Stimulated activated CD8-positive, alpha-beta memory T cell treated with anti-CD3 and anti-CD28 coated beads, Interleukin-15, amount 100 ng/mL, for 24 hours (primary cell): ENCODE data around the gene TAMALIN.

Source experiments
- DNase-seq: peaks from one replicate; pipeline ENCODE4 v3.0.0-alpha.2; 2020; ENCODE audit warnings: low read depth

The TAMALIN gene

GRCh38 chr12:51984657-51985056 lies 22.1 kb upstream of the TAMALIN start:
- DNase-seq = no peak

- DNase-seq = no peak
These were observed 21.5 kb upstream of the TAMALIN start for GRCh38 chr12:51985154-51985835.

DNA sequence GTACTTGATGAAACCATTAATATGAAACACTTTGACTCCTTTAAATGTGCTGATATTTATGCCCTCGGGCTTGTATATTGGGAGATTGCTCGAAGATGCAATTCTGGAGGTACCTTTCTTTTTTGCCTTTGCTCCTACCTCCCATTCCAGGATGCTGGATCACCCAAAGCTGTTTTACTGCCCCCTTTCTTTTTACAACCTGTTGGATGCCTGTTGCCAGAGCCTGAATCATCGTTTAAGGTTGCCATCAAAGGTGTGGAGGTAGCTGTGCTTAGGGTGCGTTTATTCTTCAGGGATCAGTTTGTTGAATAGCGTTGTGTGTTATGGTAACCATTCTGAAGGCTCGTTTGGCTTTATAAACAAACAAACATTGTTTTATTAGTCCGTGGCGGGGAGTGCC lies 19.9 kb upstream of the TAMALIN start:
- DNase-seq = no peak

DNA sequence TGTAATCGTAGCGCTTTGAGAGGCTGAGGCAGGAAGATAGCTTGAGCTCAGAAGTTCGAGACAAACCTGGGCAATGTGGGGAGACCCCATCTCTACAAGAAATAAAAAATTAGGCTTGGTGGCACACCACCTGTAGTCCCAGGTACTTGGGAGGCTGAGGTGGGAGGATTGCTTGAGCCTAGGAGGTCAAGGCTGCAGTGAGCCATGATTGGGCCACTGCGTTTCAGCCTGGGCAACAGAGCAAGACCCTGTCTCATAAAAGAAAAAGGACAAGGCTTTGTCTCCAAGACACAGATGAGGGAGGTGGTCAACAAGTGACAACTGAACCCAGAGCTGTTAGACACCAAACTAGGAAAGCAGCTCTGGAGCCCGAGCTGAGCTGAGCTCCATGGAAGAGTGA lies 14.5 kb upstream of the TAMALIN start:
- no peak for DNase-seq

- DNase-seq = no peak
These were observed 12.3 kb upstream of the TAMALIN start for GRCh38 chr12:51994539-51994820.

GRCh38 chr12:51994959-51995358 lies 11.8 kb upstream of the TAMALIN start:
- DNase-seq = no peak

- no peak for DNase-seq
These were observed 9.6 kb upstream of the TAMALIN start for GRCh38 chr12:51997136-51997535.

GRCh38 chr12:52003016-52003550 lies 3.7 kb upstream of the TAMALIN start:
- no peak for DNase-seq

- no peak for DNase-seq
These were observed 3.2 kb upstream of the TAMALIN start for GRCh38 chr12:52003591-52003990.

DNA sequence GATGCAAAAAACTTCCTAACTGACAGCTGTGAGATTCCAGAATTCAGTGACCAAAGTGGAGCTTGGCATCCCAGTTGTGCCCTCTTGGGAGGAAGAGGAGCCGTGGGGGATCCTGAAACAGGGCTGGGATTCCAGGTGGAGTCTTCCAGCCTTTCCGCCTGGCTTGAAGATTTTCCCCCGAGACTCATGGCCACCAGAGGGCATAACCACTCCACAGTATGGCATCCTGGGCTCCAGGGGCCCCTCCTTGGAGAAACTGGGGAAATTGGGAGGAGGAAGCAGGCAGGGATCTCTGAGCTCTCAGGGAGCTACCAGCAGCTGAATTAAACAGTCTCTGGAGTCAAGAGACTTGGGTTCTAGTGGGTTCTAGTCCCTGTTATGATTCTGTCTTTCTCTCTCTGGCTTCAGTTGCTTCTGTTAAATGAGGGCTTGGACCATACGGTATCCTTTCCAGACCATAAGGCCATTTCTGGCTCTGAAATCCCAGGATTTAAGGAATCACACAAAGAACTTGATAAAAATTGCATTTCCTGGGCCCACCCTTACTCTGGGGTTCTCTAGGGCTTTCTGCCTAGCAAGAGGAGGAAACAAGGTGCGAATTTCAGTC lies 2.6 kb upstream of the TAMALIN start:
- no peak for DNase-seq

- DNase-seq = no peak
These were observed 1.4 kb upstream of the TAMALIN start for GRCh38 chr12:52005218-52005902.

- DNase-seq = no peak
These were observed 643 bp upstream of the TAMALIN start for GRCh38 chr12:52005903-52006703.

DNA sequence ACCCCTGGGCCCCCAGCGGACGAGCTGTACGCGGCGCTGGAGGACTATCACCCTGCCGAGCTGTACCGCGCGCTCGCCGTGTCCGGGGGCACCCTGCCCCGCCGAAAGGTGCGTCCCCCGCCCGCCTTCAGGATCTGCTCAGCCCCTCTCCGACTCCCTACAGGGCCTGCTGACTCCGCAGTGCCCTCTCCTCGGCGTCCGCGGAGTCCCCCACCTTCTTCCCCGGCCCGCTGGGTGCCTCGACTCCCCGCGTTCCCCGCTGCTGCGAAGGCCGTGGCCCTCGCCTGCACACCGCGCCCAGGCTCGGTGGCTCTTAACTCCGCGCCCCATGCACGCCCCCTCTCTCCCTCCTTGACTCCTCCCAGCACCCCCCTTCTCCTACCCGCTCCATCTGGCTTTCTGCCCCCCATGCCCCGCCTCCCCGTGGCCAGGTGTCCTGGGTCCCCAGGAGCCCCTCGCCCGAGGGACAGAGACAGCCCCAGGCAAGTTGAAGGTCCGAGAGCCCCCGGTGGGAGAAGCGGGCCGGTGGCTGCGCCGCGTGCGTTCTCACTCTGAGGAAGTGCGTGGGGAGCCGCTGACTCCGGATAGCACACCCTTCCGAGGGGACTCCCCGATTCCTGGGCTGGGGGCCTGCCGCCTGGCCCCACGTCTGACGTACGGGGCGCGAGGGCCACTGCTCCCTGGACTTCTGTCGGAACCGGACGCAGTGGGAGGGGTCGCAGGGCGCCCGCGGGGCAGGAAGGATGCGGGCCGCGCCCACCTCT lies 594 bp downstream of the TAMALIN start:
- DNase-seq = no peak

DNA sequence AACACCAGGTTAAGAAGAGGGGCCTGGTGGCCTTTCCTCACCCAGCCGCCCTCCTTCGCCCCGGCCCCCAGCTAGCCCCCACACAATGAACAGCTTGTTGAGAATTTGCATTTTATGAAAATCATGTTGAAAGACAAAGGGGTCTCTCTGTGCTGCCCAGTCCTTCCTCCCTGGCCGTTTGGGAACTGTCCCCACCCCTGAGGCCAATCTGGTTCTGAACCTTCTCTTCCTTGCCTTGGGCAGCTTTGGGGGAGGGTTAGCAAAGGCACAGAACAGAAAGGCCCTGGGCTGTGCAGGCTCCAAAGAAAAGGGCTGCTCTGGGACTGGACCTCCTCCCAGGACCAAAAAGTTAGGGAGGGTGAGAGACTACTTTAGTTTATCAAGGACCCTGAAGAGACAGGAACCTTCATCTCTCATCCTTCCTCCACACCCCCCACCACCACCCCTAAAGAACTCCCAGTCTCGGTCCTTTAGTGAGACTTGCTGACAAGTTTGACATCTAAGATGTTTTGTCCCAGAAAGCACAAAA lies 1.3 kb downstream of the TAMALIN start:
- DNase-seq = no peak

DNA sequence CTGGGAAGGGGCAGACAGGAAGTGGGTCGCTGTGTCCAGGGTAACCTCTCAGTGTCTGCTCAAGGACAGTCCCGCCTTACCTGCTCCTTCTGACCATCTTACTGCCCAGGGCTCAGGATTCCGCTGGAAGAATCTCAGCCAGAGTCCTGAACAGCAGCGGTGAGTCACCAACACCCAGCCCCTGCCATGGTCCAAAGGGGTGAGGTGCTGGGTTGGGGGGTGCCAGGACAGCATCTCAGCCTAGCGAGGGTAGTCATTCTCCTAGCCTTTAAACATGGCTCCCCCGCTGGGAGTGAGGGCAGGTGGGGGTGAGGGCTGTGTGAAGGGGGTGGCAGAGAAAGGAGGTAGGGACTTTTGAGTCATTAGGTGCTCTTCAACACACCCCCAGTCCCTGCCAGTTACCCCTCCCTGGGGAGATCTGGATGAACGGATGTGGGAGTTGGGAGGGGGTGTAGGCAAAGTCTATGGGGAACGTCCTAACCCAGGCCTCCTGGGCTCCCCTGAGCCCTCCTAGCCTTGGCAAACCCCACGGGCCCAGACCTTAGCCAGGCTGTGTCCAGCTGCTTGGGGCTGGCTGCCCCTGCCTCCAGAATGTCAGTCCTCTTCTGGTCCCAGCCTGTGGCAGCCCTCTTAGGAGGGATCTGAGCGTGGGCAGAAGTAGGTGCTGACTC lies 2.5 kb downstream of the TAMALIN start:
- DNase-seq = no peak

- DNase-seq = no peak
These were observed 3.4 kb downstream of the TAMALIN start for GRCh38 chr12:52010152-52010622.

DNA sequence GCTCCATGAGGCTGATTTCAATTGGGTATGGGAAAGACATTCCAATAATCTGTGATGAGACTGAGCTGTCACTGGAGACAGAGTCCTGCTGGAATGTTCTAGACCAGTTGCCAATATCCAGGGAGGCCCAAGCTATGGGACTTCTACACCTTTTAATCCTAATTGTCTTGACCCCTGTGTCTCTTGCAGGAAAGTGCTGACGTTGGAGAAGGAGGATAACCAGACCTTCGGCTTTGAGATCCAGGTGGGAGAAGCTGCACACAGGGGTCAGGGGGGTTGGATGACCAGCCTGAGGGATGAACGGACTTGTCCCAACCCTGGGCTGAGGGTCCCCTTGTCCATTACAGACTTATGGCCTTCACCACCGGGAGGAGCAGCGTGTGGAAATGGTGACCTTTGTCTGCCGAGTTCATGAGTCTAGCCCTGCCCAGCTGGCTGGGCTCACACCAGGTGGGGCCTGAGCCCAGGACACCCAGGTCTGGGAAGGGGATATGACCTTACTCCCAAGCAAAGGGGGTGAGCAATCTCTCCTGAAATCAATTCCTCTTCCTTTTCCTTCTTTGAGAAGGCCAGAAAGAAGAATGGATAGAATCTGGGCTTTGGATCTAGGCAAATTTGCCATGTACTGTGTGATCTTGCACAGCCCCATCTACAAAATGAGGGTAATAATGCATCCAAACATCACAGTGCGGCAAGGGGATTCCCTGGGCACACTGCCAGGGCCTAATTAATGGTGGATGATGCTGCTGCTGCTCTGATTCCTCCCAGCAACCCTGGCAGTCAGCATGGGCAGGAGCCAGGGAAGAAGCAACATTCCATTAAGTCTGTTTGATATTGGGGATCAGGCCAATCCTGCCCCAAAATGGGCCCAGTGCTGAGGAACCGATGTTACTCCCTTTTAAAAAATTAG lies 4.2 kb downstream of the TAMALIN start:
- DNase-seq = no peak

- no peak for DNase-seq
These were observed 5.0 kb downstream of the TAMALIN start for GRCh38 chr12:52011602-52012214.

GRCh38 chr12:52013626-52014310 lies 7.0 kb downstream of the TAMALIN start:
- DNase-seq = no peak
